Embryonic facial prominence (tissue), 1 donor: ENCODE results near the gene PCDHGB6.
"Not testable (repeated sequence)": the region's sequence is repeated elsewhere in the genome, so short reads cannot be mapped to it uniquely, and the experiment has no call there.

Experiments
- DNase-seq: peaks from one replicate; pipeline ENCODE4 v3.0.0-alpha.2; 2016; ENCODE audit errors: extremely low spot score

Gene PCDHGB6

GRCh38 chr5:141407790-141408505, at the start of gene PCDHGB6:
Gene PCDHGB6 (plus strand): TSS chr5:141408021. CDS start chr5:141408203, 182 bp downstream.
- DNase-seq = not testable (repeated sequence)

GRCh38 chr5:141359790-141360426, 47.9 kb upstream of the PCDHGB6 start, which contains the start of gene PCDHGB2:
Gene PCDHGB2 (plus strand): TSS chr5:141359994. CDS start chr5:141360136, 142 bp downstream.
- no peak for DNase-seq

DNA sequence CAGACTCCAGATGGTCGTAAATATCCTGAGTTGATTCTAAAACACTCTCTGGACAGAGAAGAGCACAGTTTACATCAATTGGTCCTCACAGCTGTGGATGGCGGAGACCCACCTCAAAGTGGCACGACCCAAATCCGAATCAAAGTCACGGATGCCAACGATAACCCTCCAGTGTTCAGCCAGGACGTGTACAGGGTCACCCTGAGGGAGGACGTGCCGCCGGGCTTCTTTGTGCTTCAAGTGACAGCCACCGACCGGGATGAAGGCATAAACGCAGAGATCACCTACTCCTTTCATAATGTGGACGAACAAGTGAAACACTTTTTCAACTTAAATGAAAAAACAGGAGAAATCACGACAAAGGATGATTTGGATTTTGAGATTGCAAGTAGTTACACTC, 47.1 kb upstream of the PCDHGB6 start:
- no peak for DNase-seq

DNA sequence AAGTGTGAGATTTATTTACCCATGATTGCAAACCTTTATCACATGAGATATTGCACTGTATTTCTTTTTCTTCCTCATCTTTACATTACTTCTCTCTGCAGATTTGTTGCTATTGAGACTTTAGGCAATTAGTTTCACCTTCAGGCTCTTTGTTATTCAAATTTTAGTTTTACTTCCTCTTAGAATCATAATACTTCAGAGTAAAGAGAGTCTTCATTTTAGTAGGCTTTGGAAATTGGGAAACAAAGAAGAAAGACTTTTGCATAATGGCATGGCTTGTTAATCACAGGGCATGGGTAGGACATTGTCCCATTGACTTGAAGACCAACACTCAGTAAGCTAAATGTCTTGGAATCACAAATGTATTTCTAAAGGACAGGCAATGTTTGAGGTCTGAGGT, 45.1 kb upstream of the PCDHGB6 start:
- no peak for DNase-seq

DNA sequence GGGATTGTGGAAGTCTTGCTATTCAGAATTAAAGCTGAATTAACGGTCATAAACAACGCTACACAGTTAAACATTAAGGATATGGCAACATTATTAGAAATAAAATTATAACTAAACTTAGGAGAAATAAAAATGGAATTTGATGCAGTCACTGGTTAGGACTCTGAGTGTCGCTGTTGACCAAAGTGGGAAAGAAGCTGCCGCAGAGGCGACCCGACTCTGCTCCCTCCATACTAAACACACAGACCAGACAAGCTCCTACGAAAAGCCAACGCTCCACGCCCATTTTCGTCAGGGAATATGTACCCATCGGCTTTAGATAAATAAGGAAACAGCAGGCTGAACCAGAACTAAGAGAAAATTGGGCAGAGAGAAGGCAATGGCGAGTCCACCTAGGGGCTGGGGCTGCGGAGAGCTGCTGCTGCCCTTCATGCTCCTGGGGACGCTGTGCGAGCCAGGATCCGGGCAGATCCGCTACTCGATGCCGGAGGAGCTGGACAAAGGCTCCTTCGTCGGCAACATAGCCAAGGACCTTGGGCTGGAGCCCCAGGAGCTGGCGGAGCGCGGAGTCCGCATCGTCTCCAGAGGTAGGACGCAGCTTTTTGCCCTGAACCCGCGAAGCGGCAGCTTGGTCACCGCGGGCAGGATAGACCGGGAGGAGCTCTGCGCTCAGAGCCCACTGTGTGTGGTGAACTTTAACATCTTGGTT, 43.7 kb upstream of the PCDHGB6 start, which contains the start of gene PCDHGA5:
Gene PCDHGA5, plus strand, starts transcription at position 211 of the 709 bp plus-strand sequence. Its CDS starts 169 bp downstream, at position 380.
- no peak for DNase-seq

DNA sequence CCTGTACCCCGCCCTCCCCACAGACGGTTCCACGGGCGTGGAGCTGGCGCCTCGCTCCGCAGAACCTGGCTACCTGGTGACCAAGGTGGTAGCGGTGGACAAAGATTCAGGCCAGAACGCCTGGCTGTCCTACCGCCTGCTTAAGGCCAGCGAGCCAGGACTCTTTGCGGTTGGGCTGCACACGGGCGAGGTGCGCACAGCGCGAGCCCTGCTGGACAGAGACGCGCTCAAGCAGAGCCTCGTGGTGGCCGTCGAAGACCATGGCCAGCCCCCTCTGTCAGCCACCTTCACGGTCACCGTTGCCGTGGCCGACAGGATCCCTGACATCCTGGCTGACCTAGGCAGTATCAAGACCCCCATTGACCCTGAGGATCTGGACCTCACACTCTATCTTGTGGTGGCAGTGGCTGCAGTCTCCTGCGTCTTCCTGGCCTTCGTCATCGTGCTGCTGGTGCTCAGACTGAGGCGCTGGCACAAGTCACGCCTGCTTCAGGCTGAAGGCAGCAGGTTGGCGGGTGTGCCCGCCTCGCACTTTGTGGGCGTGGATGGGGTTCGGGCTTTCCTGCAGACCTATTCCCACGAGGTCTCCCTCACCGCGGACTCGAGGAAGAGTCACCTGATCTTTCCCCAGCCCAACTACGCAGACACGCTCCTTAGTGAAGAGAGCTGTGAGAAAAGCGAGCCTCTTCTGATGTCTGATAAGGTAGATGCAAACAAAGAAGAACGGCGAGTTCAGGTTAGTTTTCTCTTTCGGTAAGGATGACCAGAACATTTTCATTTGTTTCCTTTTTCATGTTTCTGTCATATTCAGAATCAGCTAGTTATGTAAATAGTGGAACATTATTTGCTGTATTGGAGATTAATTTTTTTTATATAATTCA, 41.6 kb upstream of the PCDHGB6 start:
- DNase-seq = no peak

DNA sequence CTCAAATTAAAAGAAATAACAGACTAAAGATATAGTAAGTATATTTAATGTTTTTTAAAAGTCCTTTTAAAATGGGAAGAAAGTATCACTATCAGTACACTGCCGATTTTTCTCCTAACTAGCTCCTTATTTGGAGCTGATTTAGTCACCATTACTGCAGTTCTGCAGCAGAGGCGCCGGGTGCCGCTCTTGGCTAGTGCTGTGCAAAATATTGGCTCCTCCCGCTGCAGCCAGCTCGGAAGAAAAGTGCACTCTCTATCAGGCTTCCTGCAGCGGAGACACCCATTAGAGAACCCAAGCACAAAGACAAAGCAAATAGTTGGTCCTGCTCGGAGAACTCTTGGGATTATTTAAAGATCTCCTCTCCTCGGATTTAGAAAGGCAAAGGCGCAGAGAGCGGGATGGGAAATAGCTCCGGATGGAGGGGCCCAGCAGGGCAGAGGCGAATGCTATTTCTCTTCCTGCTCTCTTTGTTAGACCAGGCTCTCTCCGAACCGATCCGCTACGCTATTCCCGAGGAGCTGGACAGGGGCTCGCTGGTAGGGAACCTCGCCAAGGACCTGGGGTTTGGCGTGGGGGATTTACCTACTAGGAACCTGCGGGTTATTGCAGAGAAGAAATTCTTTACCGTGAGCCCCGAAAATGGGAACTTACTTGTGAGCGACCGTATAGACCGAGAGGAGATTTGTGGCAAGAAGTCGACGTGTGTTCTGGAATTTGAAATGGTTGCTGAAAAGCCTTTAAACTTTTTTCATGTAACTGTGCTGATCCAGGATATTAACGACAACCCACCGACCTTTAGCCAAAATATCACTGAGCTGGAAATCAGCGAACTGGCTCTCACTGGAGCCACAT, 37.6 kb upstream of the PCDHGB6 start, which contains the start of gene PCDHGB3:
Gene PCDHGB3, plus strand, starts transcription at position 249 of the 855 bp plus-strand sequence. Its CDS starts 153 bp downstream, at position 402.
- no peak for DNase-seq

DNA sequence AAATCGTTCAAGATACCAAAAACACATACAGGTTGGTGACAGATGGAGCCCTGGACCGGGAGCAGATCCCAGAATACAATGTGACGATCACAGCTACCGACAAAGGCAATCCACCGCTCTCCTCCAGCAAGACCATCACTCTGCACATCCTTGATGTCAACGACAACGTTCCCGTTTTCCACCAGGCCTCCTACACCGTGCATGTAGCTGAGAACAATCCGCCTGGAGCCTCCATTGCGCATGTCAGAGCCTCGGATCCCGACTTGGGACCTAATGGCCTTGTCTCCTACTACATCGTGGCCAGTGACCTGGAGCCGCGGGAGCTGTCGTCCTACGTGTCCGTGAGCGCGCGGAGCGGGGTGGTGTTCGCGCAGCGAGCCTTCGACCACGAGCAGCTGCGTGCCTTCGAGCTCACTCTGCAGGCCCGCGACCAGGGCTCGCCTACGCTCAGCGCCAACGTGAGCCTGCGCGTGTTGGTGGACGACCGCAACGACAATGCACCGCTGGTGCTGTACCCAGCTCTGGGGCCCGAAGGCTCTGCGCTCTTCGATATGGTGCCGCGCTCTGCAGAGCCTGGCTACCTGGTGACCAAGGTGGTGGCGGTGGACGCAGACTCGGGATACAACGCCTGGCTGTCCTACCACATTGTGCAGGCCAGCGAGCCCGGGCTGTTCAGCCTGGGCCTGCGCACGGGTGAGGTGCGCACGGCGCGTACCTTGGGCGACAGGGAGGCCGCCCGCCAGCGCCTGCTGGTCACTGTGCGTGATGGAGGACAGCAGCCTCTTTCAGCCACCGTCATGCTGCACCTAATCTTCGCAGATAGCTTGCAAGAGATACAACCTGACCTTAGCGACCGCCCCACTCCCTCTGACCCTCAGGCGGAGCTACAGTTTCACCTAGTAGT, 36.0 kb upstream of the PCDHGB6 start:
- no peak for DNase-seq

DNA sequence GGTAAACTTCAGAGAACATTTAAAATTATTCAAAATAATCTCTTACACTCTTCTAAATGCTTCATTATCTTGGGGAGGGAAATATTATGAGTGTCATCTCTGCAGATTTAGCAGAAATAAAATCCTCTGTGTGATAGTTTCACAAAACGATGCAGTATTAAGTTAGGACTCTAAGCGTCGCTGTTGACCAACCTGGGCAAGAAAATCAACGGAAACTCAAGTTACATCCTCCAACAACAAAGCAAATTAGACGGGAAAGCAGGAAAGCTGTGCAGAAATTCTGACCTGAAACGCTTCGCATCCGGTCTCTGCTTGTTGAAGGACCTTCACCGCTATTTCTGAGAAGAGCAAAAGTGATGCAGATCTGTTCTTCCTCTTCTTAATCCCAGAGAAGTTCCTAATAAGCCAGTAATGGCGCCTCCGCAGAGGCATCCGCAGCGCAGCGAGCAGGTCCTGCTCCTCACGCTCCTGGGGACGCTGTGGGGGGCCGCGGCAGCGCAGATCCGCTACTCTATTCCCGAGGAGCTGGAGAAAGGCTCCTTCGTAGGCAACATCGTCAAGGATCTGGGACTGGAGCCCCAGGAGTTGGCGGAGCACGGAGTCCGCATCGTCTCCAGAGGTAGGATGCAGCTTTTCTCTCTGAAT, 34.0 kb upstream of the PCDHGB6 start, which contains the start of gene PCDHGA6:
Gene PCDHGA6, plus strand, starts transcription at position 219 of the 645 bp plus-strand sequence. Its CDS starts 193 bp downstream, at position 412.
- no peak for DNase-seq

- DNase-seq = no peak
Observed at GRCh38 chr5:141374627-141375026, 33.2 kb upstream of the PCDHGB6 start.

GRCh38 chr5:141375444-141376155, 32.2 kb upstream of the PCDHGB6 start:
- DNase-seq = not testable (repeated sequence)

DNA sequence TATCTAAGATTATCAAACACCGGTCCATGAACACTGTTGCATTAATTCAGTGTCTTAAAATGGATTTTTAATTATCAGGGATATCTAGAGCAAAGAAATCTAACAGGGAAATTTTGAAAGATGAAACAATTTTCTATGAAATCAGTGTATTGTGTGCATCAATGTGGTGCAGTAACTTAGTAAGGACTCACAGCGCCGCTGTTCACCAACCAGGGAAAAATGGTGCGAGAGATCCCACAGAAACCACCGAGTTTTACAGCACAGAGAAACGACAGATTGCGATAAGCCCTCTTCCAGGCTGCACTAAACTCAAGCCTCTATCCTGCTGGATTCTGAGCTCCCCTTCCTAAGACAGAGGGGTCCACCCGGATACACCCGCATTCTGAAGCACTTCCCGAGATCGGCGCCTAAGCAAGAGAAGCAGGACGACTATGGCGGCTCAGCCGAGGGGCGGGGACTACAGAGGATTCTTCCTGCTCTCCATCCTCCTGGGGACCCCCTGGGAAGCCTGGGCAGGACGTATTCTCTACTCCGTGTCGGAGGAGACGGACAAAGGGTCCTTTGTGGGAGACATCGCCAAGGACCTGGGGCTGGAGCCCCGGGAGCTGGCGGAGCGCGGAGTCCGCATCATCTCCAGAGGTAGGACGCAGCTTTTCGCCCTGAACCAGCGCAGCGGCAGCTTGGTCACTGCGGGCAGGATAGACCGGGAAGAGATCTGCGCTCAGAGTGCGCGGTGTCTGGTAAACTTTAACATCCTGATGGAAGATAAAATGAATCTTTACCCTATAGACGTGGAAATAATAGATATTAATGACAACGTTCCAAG, 25.1 kb upstream of the PCDHGB6 start, which contains the start of gene PCDHGA7:
Gene PCDHGA7, plus strand, starts transcription at position 274 of the 826 bp plus-strand sequence. Its CDS starts 158 bp downstream, at position 432.
- DNase-seq = no peak

DNA sequence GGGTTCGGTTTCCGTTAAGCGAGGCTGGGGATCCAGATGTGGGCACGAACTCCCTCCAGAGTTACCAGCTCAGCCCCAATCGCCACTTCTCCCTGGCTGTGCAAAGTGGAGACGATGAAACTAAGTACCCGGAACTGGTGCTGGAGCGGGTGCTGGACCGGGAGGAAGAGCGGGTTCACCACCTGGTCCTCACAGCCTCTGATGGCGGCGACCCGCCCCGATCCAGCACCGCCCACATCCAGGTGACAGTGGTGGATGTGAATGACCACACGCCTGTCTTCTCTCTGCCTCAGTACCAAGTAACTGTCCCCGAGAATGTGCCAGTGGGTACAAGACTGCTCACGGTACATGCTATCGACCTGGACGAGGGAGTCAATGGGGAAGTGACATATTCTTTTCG, 24.5 kb upstream of the PCDHGB6 start:
- DNase-seq = no peak

DNA sequence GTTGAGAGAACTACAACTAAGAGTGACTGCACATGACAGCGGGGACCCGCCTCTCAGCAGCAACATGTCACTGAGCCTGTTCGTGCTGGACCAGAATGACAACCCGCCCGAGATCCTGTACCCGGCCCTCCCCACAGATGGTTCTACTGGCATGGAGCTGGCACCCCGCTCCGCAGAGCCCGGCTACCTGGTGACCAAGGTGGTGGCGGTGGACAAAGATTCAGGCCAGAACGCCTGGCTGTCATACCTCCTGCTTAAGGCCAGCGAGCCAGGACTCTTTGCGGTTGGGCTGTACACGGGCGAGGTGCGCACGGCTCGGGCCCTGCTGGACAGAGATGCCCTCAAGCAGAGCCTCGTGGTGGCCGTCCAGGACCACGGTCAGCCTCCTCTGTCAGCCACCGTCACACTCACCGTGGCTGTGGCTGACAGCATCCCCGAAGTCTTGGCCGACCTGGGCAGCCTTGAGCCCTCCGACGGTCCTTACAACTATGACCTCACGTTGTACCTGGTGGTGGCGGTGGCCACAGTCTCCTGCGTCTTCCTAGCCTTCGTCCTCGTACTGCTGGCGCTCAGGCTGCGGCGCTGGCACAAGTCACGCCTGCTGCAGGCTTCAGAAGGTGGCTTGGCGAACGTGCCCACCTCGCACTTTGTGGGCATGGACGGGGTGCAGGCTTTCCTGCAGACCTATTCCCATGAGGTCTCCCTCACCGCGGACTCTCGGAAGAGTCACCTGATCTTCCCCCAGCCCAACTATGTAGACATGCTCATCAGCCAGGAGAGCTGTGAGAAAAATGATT, 23.2 kb upstream of the PCDHGB6 start:
- DNase-seq = no peak

DNA sequence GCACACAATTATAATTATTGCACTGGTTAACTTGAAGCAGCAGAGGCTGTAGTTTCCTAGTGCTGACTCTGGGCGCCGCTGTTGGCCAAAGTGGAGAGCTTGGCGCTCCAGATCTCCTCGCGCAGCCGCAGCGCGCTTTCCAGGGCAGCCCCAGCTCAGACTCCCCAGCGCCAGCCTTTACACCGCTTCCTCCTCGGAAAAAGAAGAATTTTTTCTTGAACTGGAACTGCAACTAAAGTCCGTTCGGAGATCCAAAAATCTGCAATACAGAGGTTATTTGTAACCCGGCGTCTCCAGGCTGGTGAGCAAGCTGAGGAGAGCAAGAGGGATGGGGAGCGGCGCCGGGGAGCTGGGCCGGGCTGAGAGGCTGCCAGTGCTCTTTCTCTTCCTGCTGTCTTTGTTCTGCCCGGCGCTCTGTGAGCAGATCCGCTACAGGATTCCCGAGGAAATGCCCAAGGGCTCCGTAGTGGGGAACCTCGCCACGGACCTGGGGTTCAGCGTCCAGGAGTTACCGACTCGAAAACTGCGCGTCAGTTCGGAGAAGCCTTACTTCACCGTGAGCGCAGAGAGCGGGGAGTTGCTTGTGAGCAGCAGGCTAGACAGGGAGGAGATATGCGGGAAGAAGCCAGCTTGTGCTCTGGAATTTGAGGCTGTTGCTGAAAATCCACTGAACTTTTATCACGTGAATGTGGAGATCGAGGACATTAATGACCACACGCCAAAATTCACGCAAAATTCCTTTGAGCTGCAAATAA, 20.1 kb upstream of the PCDHGB6 start, which contains the start of gene PCDHGB4:
Gene PCDHGB4, plus strand, starts transcription at position 142 of the 755 bp plus-strand sequence. Its CDS starts 187 bp downstream, at position 329.
- not testable (repeated sequence) for DNase-seq
